NCI-H2171 treated with DMSO at 0.1 percent for 48 hours (cell line): ENCODE data around the gene CCDC177.
"Not testable (repeated sequence)": the region's sequence is repeated elsewhere in the genome, so short reads cannot be mapped to it uniquely, and the experiment has no call there.

ENCODE experiments used
- DNase-seq: peaks from one replicate; lab custom pipeline; 2025; lab: John Stamatoyannopoulos, UW

Gene CCDC177

GRCh38 chr14:69600304-69600891 lies 25.7 kb upstream of the CCDC177 start:
- DNase-seq: no peak

DNA sequence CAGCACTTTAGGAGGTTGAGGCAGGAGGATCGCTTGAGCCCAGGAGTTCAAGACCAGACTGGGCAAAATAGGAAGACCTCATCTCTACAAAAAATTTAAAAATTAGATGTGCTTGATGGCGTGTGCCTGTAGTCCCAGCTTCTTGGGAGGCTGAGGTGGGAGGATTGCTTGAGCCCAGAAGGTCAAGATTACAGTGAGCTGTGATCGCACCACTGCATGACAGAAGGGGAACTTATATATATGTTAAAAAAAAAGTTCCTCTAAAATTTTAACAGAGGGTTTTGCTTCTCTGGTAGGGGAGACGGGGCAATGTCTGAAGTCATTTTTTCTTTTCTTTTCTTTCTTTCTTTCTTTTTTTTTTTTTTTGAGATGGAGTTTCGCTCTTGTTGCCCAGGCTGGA lies 24.8 kb upstream of the CCDC177 start:
- not testable (repeated sequence) for DNase-seq

GRCh38 chr14:69595336-69595735 lies 20.7 kb upstream of the CCDC177 start:
- DNase-seq: no peak

DNA sequence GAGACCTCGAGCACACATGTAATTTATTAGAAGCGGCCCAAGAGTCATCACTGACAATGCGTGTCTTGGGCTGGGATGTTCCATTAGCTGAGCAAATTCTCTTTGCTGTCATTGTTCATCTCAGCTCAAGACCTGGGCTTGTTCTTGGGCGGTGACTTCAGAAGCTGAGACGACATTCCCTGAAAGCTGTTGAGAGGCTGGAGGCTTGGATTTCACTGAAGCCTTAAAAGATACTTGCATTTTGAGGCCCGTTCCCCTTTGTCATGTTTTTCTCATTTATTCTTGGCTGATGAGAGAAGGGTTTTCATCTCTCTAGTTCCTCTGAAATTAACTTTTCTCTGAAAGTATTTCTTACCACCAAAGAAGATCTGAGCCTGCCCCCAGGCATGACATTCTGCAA lies 20.2 kb upstream of the CCDC177 start:
- DNase-seq: no peak

DNA sequence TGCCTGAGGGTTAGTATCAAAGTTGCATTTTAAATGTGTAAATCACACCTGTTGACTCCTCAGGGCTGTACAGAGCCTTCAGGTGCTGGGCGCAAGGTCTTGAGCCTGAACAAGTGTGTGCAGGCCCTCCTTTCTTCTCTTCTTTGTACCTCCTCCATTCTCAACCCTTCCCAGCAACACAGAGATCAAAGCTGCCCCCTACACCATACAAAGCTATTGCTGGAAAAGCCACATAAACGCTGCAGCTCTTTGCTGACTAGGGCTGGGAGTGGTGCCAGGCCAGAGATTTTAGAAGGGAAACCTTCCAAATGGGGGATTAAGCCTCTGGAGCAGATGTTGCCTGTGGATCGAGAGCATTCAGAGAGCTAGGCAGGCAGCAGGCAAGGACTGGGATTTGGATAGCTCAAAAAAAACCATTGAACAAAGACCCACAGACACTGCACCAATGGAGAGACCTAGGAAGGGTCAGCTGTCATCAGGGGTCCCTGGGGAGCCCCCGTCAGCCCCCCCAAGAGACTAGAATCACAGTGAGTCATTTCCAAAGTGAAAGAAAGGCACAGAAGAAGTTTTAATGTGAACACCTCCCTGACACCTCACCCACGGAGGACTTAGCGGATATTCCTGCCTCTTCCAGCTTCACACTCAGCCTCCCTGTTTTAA lies 18.5 kb upstream of the CCDC177 start:
- DNase-seq: peak; percentile 94

GRCh38 chr14:69591317-69591716 lies 16.6 kb upstream of the CCDC177 start:
- DNase-seq: peak; percentile 87

- DNase-seq: no peak
These were observed 12.7 kb upstream of the CCDC177 start for GRCh38 chr14:69587389-69587788.

GRCh38 chr14:69586404-69586803 lies 11.7 kb upstream of the CCDC177 start:
- no peak for DNase-seq

- no peak for DNase-seq
These were observed 9.7 kb upstream of the CCDC177 start for GRCh38 chr14:69584389-69584788.

DNA sequence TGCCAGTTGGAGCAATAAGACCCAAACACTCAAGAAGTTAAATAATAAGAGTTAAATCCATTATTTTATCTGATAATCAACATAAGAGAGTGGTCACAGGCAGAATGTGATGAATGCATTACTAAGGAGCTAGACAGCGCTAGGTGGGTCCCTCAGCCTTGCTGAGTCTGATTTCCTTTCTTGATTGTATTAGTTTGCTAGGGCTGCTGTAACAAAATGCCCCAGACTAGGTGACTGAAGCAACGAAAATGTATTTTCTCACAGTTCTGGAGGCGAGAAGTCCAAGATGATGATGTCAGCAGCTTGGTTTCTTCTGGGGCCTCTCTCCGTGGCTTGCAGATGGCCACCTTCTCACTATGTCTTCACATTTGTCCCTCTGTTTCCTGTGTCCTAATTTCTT lies 8.2 kb upstream of the CCDC177 start:
- DNase-seq: no peak

DNA sequence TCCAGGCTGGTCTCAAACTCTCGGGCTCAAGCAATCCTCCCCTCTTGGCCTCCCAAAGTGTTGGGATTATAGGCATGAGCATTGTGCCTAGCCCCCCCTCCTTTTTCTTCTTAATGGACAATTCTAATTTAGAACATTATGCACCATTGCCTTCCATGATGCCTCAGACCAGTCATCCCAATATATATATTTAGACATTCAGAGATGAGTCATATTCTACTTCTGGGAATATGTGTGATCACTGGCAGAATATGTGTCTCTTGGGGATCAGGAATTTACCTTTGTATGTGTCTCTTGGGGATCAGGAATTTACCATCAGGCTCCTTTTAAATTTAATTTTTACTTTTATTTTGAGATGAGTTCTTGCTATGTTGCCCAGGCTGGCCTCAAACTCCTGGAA lies 7.5 kb upstream of the CCDC177 start:
- no peak for DNase-seq

DNA sequence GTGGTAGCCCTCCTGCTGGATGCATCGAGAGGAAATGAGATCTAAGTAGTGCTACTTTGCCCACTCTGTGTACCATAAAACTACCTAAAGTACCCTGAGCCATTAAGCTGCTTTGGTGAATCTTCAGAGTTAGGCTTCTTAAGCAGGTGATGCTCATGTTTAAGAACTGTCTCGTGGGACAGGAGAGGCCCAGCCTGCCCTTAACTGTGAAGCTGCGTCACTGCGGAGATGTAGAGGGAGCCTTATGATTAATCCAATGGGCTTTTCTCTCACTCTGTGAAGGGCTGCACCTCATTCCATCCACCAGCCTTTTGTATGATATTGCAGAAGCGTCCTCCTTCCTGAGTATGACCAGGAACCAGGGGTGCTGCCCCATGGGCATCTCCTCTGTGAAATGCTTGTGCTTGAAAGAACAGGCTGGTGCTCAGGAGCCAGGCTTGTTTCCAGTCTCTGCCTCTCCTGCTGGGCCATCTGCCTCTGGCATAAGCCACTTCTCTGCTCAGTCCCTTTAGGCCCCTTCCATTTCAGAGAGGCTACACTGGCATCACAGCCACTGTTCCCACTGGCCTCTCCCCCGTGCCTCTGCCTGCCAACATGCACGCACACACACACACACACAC lies 6.8 kb upstream of the CCDC177 start:
- peak; percentile 57 for DNase-seq

GRCh38 chr14:69580009-69580577 lies 5.4 kb upstream of the CCDC177 start:
- peak; percentile 55 for DNase-seq

DNA sequence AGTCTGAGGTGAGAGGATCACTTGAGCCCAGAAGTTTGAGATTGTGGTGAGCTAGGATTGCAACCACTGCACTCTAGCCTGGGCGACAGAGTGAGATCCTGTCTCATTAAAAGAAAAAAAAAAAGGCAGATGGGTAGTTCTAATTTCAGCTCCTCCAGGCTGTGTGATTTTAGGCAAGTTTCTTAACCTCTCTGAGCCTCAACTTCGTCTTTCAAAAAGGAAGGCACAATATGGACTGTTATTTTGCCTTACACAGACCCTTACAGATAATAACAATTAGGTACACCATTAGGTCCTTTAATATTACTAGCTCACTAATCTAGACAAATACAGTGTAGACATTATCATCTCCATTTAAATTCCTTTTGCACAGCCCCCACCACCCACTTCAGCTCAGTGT lies 4.8 kb upstream of the CCDC177 start:
- no peak for DNase-seq

GRCh38 chr14:69574954-69575295 lies 254 bp upstream of the CCDC177 start:
- DNase-seq: peak; percentile 88

DNA sequence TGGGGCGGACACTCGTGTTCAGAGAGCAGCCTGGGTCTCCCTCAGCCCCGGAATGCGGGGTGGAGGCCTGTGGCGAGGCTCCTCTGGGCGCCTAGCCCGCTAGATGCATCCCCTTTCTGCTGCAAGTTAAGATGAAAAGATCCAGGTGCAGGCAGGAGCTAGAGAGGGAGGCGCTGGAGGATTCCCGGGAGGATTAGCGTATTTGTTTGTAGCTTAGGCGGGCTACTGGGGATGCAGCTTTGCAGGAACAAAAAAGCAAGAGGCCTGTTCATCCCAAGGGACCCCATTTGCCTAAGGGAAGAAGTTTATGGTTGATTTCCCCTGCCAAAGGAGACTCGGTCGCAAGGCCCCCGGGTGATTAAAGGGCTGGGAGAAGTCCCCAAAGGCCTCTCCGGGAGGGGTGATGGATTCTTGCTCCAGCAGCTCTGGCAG lies 824 bp downstream of the CCDC177 start:
- peak; percentile 99 for DNase-seq

- no peak for DNase-seq
These were observed 1.4 kb downstream of the CCDC177 start for GRCh38 chr14:69573205-69573830.

DNA sequence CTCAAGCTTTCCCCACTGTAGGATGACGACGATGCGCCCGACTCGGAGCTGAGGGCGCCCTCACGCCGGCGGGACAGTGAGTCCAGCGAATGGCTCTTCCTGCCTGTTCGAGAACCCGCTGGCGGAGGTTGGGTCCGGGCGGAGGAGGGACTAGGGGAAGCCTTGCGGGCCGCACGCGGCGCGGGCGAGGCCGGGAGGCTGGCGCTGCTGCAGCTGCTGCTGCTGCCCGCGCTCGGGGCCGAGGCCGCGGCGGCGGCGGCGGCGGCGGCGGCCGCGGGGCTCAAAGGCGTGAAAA lies 1.9 kb downstream of the CCDC177 start:
- DNase-seq: no peak

DNA sequence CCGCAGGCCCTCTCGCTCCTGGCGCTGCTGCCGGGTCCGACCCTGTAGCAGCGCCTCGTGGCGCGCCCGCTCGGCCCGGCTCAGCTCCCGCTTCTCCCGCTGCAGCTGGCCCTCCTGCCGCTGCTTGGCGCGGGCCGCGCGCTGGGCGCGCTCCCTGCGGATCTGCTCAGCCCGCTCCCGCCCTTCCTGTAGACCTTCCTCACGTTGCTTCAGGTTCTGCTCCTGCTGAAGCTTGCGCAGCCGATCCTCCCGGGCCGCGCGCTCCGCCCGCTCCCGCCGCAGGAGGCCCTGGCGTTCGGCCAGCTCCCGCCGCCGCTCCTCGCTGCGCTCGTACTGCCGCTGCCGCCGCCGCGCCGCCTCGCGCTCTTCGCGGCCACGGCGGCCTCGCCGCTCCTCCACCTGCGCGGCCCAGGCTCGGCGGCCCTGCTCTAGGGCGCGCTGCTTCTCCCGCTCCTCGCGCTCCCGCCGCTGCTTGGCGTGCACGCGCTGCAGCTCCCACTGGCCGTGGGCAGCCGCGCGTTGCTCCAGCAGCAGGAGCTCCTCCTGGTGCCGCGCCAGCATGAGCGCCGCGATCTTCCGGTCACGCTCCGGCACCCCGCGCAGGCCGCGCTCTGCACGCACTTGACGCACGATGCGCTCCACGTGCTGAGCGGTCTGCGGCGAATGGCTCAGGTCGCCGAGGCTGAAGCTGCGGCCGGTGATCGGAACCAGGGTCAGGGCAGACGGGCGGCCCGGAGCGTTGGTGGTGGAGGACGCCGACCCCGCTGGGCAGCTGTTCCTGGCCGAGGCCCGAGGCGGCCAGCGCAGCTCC lies 2.4 kb downstream of the CCDC177 start:
- no peak for DNase-seq

DNA sequence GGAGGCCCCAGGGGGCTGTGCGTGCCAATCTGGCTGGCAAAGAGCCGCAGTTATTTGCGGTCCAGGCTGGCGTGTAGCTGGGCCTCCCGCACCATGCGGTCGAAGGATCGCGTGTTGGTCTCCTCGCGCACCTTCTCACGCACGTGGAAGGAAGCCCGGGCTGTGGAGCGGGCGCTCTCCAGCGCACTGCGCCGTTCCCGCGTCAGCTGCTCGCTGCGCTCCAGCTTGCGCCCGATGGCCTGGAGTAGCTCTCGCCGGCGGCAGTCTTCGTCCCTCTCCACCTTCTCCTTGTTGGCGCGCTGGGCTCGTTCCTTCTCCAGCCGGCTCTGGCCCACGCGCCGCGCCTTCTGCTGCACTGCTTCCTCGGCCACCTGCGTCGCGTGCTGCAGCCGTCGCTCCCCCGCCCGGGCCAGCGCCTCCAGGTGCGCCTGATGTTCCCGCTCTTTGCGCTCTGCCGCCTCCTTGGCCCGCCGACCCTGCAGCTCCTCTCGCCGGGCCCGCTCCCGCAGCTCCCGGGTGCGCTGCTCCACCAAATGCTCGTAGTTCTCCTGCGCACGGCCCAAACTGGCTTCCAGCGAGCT lies 3.1 kb downstream of the CCDC177 start:
- no peak for DNase-seq

- DNase-seq: no peak
These were observed 3.8 kb downstream of the CCDC177 start for GRCh38 chr14:69570836-69571330.

GRCh38 chr14:69569859-69570258 lies 4.8 kb downstream of the CCDC177 start:
- no peak for DNase-seq
